AML-193 (cell line): ENCODE measurements around the gene BCAS4.

ENCODE experiments used
- DNase-seq, 2 experiments: peaks; one replicate each; lab custom pipeline; 2025; lab: John Stamatoyannopoulos, UW

The BCAS4 gene

DNA sequence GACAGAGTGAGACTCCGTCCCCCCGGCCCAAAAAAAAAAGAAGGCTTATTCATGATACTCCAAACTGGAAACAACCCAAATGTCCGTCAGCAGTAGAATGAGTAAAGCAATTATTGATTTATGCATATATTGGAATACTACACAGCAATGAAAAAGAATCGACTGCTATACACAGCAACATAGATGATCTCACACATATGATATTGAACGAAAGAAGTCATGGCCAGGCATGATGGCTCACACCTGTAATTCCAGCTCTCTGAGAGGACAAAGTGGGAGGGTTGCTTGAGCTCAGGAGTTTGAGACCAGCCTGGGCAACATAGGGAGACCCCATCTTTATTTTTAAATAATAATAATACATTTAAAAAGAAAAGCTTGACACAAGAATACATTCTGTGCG is 28.5 kb downstream of the BCAS4 start:
- DNase-seq = no peak

DNA sequence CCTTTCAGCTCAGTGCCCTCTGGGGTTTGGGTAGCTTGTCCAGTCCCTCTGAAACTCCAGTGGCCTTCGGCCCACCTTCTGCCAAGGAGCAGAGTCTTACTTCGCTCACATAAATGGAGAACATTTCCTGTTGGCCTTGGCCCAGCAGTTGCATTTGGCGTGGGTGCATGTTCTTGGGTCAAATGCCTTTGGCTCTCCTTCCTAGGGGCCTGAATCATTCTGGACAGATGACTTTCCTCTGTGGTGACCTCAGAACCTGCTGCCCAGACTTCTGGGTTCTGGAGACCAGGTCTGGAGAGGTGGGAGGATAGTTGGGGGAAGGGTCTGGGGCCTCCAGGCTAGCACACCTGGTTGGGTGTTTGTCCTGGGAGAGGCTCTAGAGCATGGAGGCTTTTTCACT is 29.3 kb downstream of the BCAS4 start:
- no peak for DNase-seq

DNA sequence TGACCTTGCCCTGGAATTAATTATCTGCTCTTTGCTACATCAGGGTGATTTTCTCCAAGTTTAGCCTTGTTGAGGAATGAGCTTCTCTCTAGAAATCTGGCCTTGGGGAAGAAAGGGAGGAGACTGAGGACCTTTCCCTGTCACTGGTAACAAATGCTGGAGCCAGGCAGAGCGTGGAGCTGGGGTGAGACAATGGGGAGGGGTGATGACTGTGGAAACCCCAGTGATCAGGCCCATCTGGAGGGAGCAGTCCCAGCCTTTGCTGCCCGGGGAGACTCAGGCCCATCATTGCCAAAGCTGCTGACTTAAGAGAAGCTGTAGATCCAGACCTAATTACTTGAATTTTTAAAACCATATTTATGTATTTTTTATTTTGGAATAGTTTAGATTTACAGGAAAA is 31.3 kb downstream of the BCAS4 start:
- DNase-seq = no peak

DNA sequence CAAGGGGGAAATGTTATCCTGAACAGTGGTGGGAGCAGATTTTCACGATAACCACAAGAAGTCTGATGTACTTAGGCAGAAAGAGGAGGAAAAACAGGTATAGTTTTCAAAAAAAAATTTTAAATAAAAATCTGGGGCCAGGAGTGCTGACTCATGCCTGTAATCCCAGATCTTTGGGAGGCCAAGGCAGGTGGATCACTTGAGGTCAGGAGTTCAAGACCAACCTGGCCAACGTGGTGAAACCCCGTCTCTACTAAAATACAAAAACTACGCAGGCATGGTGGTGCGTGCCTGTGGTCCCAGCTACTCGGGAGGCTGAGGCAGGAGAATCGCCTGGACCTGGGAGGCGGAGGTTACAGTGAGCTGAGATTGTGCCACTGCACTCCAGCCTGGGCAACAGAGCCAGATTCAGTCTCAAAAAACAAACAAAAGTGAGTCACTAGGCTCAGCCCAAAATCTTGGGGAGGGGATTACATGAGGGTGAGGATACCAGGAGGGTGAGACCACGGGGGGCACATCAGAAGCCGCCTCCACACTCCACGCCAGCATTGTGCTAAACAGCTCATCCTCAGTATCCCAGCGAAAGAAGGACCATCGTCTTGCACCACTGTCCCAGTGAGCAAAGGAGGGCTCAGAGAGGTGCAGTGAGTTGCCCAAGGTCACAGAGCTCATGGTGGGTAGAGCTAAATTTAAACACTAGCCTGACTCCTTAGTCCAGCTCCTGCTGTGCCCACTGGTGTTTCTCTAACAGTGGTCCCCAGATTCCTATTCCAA is 33.7 kb downstream of the BCAS4 start:
- no peak for DNase-seq

DNA sequence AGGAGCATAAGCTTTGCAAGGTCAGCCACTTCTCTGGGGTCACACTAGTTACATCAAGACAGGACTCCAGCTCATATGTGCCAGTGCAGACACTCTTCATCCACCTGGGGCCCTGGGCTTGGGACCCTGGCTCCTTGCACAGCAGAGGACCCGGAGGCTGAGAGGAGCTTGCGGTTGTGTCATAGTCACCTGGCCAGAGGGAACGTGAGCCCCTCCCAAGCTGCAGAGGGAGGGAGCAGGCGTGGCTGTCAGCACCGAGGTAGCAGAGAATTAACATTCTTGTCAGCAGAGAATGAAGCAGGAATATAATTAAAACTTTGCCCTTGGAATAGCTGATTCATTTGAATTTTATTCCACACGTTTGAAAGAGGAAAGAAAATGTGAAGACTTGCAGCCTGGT is 36.8 kb downstream of the BCAS4 start:
- DNase-seq = no peak

DNA sequence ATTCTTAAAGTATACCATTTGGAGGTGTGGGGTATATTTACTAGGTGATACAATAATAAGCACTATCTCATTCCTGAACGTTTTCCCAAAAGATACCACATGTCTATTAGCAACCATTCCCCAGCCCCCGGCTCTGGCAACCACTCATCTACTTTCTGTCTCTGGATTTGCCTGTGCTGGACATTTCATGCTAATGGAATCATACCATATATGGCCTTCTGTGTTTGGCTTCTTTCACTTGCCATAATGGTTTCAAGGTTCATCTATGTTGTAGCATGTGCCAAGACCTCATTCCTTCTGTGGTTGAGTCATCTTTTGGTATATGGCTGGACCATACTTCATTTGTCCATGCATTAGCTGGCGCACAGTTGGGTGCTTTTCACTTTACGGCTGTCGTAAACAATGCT is 39.7 kb downstream of the BCAS4 start:
- no peak for DNase-seq

DNA sequence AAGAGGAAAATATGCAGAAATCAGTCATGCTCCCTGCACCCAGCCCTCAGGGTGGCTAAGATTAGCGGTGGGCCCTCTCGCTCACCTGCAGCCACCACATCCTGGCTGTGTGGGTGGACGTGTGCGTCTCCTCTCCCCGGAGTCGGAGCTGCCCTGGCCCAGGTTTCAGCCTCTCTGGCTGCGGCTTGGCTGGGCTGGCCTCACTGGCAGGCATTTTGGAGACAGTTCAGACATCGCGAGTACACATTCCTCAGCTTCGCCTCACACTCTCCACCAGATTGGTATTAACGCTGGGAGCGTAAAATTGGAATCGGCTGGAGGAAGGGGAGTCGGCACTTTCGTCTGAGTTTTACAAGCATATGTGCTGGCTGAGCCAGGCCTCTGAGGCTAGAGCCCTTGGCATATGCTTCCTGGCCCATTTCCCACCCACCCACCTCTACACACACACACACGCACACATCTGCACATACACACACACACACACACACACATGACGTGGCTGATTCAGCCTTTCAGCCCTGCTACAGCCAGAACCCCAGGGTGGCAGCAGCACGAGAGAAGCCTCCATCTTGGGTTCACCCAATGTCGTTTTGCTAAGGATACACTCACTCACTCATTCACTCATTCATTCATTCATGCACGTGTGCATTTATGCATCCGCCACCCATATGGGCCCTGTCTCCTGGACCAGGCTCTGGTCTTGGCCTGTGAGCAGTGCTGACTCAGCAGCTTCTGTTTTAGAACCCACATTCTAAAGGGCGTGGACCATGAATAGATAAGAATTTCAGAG is 42.9 kb downstream of the BCAS4 start:
- DNase-seq = no peak

DNA sequence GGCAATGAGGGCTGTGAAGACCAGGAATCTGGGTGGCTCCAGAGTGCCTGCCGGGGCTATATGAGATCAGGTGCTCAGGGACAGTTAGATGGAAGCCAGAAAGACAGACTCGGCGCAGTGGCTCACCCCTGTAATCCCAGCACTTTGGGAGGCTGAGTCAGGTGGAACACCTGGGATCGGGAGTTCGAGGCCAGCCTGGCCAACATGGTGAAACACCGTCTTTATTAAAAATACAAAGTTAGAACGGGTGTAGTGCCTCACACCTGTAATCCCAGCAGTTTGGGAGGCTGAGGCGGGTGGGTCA is 43.4 kb downstream of the BCAS4 start:
- no peak for DNase-seq

DNA sequence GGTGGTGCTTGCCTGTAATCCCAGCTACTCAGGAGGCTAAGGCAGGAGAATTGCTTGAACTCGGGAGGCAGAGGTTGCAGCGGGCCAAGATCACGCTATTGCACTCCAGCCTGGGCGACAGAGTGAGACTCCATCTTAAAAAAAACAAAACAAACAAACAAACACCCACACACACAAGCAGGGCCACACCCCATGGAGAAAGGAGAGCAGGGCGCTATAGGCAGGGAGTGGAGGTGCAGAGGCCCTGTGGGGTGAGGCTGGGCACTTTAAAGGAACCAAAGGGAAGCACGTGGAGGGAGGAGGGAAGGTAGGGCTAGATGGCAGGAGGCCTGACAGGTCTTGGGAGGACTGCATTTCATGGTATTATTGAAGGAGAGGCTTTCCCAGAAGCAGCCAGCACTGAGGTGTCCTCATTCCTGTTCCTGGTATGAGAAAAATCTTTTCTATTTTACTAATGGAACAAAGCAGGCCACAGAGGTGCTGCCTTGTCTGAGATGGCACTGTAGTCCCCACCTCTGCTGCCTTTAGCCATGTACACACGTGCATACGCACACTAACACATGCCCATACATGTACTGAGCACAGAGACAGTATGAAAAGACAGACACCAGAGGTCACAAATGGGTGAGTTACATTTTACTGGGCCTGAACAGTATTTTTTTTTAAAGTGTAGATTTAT is 44.0 kb downstream of the BCAS4 start:
- DNase-seq = no peak

DNA sequence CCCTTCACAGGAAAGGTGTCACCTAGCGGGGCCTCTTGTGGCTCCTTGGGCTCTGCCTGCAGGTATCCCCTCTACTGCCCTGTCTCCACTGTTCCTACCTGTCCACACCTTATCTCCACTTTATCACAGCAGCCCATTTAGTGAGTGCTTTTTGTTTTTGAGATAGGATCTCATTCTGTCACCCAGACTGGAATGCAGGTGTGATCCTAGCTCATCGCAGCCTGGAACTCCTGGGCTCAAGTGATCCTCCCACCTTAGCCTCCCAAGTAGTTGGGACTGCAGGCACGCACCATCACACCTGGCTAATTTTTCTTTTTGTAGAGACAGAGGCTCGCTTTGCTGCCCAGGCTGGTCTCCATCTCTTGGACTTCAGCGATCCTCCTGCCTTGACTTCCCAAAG is 48.0 kb downstream of the BCAS4 start:
- DNase-seq = no peak

DNA sequence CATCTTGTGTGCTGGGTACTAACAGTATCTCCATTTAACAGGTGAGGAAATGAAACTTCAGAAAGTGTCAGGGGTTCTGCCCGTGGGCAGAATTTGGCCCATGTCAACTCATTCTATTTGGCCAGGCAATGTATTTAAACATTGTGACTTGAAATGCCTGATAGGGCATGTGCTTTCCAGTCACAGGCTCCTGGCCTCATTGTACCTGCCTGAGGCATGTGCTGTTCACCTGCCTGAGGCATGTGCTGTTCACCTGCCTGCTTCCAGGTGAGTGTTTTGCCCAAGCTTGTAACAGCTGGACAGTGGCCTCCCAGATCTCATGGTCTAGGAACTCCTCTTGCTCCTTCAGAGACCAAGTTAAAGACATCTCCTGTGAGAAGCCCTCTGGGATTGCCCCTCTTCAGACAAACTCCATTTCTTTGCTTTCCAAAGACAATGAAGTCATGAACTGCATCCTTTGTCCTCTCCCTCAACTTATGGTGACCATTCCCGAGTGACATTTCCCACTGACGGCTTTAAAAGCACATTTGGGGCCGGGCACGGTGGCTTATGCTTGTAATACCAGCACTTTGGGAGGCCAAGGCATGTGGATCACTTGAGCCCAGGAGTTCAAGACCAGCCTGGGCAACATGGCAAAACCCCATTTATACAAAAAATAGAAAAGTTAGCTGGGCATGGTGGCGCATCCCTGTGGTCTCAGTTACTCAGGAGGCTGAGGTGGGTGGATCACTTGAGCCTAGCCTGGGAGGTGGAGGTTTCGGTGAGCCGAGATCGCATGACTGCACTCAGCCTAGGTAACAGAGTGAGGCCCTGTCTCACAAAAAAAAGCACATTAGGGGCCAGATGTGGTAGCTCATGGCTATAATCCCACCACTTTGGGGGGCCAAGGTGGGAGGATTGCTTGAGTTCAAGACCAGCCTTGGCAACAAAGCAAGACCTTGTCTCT is 48.7 kb downstream of the BCAS4 start:
- no peak for DNase-seq

DNA sequence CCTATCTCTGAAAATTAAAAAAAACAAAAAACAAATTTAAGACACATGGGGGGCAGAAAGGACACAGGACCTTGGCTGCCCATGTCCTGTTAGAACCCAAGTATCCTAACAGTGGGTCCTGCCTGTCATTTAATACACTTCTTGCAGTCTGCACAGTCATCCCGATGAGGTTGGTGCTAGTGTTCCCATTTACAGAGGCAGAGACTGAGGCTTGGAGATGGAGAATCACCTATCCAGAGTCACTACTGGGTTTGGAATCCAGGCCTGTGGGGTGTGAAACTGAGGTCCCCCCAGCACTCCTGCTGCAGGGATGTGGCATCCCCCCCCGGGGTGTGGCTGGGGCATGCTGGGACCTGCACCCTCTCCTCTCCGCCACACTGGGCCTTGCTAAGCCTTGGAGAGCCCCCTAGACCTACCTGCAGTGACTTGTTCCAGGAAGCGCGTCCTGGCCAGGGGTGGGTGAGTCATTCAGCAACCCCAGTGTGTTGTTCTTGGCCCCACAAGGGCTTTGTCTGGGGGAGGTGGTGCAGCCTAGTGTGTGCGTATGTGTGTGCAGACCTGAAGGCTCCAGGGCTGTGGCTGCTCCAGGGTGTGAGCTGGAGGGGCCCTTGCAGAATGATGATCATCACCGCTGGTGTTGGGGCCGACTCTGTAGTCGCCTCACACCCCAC is 49.7 kb downstream of the BCAS4 start:
- DNase-seq = no peak

DNA sequence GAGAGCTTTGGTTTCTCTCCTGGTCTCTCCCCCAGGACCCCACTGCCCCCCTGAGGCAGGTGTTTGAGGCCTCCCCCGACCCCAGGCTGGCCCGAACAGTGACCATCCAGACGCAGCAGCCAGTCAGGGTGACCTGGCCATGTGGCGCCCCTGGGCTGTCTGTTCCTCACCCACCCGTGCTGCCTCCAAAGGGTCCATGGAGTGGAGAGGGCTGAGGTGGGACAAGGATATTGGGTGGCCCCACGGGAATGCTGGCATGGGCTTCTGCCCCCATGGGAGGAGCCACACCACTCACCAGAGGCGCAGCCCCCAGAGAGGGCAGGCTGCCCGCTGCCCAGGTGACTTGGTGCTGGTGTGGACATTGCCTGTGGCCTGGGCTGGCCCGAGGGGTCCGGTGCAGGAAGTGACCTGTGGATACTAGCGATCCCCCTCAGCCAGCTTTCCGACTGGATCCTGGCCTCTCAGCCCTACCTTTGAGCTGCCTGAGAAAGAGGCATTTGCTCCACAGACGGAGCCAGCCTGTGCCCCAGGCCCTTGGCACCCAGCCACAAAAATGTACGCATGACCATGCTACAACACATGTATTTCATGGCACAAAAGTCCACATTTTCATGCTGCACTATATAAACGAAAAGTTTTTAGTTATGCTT is 50.8 kb downstream of the BCAS4 start:
- DNase-seq = no peak

DNA sequence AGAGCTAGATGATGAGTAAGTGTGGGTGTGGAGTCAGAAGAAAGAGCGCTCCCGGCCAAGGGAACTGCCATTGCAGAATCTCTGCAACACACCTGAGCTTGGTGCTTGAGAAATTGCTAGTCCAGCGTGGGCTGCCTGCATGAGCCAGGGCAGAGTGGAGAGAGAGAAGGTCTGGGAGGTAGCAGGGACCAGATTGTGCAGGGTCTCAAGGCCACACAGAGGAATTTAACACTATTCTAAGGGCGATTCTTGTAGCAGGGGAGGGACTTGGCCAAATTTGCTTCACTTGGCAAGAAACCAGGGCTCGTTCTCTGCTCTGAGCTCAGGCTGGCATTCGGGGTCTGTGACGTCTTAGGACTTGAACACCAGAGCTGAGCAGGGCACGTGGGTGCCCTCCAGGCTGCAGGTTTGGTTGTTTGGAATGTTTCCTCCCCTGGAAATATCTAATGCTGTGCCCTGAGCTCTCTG is 53.5 kb downstream of the BCAS4 start:
- no peak for DNase-seq

DNA sequence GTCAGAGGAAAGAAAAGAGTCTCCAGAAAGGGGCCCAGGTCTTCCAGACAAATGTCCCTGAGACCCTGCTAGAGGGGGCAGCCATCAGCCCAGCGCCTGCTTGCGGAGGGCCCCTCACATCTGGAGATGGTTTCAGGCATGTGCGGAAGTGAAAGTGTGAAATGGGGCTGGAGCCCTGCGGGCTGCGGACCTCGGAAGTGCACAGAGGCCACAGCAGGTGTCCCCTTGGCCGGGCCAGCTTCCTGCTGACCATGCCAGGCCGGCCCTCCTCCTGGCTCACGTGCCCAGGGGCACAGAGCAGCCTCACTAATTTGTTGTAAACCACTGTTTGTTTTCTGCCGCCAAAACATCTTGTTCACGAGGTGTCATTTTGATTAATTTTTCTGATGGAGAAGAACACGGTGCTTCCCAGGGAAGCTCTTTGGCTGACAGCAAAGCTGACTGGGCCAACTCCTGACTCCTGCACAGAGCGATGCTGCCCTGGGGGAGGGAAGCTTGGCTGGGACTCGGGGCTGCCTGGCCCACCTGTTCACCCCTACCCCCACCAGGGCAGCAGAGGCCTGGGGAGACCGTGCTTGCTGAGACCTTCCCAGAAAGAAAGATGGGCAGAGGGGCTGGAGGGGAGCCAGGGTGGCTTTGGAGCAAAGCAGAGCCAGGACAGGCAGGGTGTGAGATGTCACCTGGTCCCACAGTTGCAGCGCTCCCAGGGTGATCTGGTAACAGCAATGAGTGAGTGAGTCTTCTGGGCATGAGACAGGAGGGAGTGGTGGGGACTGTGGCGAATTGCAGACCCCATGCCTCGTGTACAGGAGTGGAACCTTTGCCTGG is 54.2 kb downstream of the BCAS4 start:
- no peak for DNase-seq

DNA sequence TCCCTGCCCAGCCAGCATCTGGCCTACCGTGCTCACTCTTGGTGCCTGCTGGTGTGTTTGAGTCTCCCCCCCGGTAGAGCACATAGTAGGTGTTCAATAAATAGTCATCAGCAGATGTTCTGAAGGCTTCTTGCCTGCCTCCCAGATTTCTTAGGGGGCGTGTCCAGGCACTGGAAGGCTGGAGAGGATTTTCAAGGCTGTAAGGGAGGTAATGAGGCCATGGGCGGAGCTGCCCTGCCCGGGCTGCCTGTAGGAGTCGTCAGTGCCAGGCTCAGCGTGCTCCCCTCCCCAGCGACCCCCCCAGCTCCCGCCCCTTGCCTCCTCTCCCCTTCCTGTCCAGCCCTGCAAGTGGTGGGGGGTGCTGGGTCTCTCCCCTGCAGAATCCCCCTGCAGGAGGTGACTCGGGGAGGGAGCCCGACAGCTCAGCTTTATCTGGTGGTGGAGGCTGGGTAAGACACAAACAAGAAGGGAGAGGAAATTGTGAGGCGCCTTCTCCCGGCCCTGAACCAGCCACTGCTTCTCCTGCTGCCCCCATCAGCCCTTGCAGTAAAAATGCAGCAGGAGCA is 55.9 kb downstream of the BCAS4 start:
- no peak for DNase-seq

DNA sequence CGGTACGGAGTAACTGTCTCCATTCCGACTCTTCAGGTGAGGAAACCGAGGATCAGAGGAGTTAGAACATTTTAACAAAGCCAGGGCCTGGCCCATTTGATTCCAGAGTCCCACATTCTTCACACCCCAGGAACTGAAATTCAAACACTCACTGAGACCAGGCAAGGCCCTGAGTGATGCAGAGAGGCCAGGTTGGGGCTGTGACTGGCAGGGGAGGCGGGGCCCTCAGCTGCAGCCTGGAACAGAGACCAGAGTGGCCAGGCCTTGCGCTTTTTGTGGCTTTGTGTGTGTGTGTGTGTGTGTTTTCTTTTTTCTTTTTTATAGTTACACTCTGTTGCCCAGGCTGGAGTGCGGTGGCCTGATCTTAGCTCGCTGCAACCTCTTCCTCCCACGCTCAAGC is 57.2 kb downstream of the BCAS4 start:
- no peak for DNase-seq

DNA sequence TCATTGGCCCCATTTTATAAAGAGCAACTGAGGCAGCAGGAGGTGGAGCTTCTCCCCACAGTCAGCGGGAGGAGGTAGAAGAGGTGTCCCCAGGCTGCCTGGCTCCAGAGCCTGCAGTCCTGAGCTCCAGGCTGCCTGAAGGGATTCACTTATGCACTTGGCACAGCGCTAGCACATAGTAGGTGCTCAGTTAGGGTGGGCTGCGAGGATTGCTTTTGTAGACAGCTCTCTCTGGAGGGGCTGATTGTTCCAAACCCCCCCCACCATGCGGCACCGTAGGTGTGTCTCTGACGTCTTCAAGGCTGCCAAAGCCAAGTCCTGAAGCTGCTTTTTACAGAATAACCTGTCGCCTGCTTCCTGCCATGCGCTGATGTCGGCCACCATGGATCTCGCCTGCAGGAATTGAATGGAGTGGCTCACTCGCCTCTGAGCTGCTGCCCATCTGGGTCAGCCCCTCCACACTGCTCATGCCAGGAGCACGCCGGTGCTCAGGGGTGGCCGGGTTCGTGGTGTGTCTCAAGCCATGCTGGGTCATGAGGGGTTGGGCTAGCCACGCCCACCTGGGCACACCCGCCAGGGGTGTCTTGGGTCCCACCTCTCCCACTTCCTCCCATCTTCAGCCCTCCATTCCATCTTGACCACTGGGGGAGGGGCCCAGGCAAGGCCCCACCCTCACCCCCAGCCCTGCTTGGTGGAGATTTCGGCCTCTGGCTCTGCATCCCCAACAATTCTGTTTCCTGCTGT is 59.8 kb downstream of the BCAS4 start:
- DNase-seq = no peak
